GM12872 (cell line): ENCODE results near the gene HAP1.

ENCODE experiments used
- CTCF ChIP-seq: IDR thresholded peaks from 3 replicates; pipeline ENCODE4 v1.5.1; 2011; ENCODE audit warnings: low read depth, mild to moderate bottlenecking, low read length, moderate library complexity; ENCODE audit not compliant: insufficient read depth

Gene HAP1

GRCh38 chr17:41705271-41705991, 29.0 kb downstream of the HAP1 start:
- TF ChIP-seq CTCF: no peak

- TF ChIP-seq CTCF: no peak
These were observed 31.7 kb downstream of the HAP1 start for GRCh38 chr17:41702712-41703111.

GRCh38 chr17:41697122-41697962, 37.1 kb downstream of the HAP1 start:
- TF ChIP-seq CTCF: no peak

- TF ChIP-seq CTCF: peak; percentile 82
These were observed 38.3 kb downstream of the HAP1 start for GRCh38 chr17:41695954-41696757.

- TF ChIP-seq CTCF: 0 out of 3 replicates have a peak, but pooled peaks have one; percentile 1
These were observed 39.2 kb downstream of the HAP1 start for GRCh38 chr17:41695134-41695661.

- TF ChIP-seq CTCF: no peak
These were observed 41.5 kb downstream of the HAP1 start for GRCh38 chr17:41692722-41693521.
